ENCODE results near the gene CEP68. TPM values are rescaled to one million over a fixed set of nuclear protein-coding genes. Genes with fewer than 3 reads are reported as not detected.

The CEP68 gene
- total RNA-seq, 2 donors from 2014 or later: 12.5 to 12.7 TPM

DNA sequence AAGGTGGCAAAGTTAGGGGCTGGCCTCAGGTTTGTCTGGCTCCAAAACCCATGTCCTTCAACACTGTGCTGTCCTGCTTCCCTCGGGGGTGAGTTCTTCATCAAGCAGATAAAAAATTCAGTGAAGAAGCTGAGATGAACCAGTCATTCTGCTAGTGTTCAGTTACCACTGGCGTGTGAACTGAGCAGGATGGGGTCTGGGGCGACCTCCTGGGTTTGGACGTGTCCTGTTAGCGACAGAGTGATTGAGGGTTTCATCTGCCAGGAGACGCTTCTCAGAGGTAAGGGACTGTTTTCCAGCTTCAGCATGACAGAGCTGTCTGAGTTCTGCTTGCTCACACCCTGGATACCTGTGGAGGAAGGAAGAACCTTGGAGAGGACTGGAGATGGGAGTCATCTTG lies 14.6 kb downstream of the CEP68 start:
- no peak for DNase-seq (ENCODE audit: low spot score)

DNA sequence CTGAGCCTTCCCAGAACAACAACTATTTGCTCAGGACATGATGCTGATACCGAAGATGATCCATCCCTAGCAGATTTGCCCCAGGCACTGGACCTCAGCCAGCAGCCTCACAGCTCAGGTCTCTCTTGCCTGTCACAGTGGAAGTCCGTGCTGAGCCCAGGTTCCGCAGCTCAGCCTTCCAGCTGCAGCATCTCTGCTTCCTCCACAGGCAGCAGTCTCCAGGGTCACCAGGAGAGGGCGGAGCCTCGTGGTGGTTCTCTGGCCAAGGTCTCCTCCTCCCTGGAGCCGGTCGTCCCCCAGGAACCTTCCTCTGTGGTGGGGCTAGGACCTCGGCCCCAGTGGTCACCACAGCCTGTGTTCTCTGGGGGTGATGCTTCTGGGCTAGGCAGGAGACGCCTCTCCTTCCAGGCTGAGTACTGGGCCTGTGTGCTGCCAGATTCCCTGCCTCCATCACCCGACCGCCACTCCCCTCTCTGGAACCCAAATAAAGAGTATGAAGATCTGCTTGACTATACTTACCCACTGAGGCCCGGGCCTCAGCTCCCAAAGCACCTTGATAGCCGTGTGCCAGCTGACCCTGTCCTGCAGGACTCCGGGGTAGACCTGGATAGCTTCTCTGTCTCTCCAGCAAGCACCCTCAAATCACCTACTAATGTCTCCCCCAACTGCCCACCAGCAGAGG lies 15.4 kb downstream of the CEP68 start:
- no peak for DNase-seq (ENCODE audit: low spot score)
- TF ChIP-seq, protein P1, sequence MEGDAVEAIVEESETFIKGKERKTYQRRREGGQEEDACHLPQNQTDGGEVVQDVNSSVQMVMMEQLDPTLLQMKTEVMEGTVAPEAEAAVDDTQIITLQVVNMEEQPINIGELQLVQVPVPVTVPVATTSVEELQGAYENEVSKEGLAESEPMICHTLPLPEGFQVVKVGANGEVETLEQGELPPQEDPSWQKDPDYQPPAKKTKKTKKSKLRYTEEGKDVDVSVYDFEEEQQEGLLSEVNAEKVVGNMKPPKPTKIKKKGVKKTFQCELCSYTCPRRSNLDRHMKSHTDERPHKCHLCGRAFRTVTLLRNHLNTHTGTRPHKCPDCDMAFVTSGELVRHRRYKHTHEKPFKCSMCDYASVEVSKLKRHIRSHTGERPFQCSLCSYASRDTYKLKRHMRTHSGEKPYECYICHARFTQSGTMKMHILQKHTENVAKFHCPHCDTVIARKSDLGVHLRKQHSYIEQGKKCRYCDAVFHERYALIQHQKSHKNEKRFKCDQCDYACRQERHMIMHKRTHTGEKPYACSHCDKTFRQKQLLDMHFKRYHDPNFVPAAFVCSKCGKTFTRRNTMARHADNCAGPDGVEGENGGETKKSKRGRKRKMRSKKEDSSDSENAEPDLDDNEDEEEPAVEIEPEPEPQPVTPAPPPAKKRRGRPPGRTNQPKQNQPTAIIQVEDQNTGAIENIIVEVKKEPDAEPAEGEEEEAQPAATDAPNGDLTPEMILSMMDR (IDR thresholded peaks at IDR 0.05): peak in 1 of 2 donors; percentile 40
- Histone ChIP-seq H3K4me1 (peaks cover 0 to 64% of the 10 kb centered on the region in 2 donors), H3K36me3 (peaks cover 17% of the 10 kb centered on the region), H3K27ac (no peak overlapping the region), H3K9me3 (no peaks in the 10 kb centered on the region), H3K27me3 (no peaks in the 10 kb centered on the region), H3K4me3 (no peak overlapping the region)

More for the DNA sequence above, 14.6 kb downstream of the CEP68 start:
- Histone ChIP-seq H3K27me3 (no peaks in the 10 kb centered on the region), H3K36me3 (peaks cover 17% of the 10 kb centered on the region), H3K4me1 (peaks cover 0 to 58% of the 10 kb centered on the region in 2 donors), H3K4me3 (no peak overlapping the region), H3K27ac (peak overlapping the region; percentile 13 to 23), H3K9me3 (no peaks in the 10 kb centered on the region)
- TF ChIP-seq, protein P1 (IDR thresholded peaks at IDR 0.05): no peak

DNA sequence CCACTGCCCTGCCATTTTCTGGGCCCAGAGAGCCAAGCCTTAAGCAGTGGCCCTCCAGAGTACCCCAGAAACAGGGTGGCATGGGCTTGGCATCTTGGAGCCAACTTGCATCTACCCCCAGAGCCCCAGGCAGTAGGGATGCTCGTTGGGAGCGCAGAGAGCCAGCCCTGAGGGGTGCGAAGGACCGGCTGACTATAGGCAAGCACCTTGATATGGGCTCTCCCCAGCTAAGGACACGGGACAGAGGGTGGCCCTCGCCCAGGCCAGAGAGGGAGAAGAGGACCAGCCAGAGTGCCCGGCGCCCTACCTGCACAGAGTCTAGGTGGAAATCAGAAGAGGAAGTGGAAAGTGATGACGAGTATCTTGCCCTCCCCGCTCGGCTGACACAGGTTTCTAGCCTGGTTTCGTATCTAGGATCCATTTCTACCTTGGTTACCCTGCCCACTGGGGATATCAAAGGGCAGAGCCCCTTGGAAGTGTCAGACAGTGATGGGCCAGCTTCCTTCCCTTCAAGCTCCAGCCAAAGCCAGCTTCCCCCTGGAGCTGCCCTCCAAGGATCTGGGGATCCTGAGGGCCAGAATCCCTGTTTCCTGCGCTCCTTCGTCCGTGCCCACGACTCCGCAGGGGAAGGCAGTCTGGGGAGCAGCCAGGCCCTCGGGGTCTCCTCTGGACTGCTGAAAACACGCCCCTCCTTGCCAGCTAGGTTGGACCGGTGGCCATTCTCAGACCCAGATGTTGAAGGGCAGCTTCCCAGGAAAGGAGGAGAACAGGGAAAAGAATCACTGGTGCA lies 16.2 kb downstream of the CEP68 start:
- Histone ChIP-seq H3K27ac (no peak overlapping the region), H3K36me3 (peaks cover 17% of the 10 kb centered on the region), H3K4me1 (peaks cover 0 to 66% of the 10 kb centered on the region in 2 donors)

DNA sequence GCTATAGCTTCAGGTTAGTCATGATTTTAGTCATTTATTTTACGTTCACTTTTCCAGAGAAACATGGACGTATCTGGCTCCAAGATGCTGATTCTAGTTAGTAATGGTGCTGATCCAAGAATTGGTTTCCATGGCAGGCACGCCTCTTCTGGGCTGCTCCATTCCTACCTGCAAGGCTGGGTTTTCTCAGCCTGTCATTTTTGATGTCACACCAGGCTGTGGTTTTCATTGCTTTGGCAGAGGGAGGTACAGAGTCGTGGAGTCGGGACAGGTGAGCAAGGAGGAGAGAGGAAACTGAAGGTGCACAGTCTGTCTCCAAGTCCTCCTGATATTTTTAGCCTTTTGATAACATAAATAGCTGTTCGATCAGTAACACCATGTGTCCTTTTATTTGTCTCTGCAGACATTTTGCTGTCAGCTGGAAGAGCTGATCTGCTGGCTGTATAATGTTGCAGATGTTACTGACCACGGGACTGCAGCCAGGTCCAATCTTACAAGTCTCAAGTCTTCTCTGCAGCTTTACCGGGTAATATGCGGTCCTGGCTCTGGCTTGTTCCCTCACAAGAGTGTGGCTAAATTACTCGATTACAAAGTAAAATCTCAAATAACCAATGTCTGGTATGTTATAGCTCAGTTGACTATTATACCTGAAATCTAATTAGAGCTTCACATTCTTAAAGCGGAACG lies 17.8 kb downstream of the CEP68 start:
- peaks cover 30% of the 10 kb centered on the region for H3K36me3 ChIP-seq
- no peaks in the 10 kb centered on the region for H3K9me3 ChIP-seq
- H3K4me1 ChIP-seq: peaks cover 0 to 51% of the 10 kb centered on the region in 2 donors
- H3K27me3 ChIP-seq: no peaks in the 10 kb centered on the region
- TF ChIP-seq, protein P1 (IDR thresholded peaks at IDR 0.05): no peak
- no peak overlapping the region for H3K27ac ChIP-seq
- H3K4me3 ChIP-seq: no peak overlapping the region
- DNase-seq (ENCODE audit: low spot score): no peak

More for the DNA sequence above, 16.2 kb downstream of the CEP68 start:
- Histone ChIP-seq H3K9me3 (no peaks in the 10 kb centered on the region), H3K27me3 (no peaks in the 10 kb centered on the region), H3K4me3 (no peak overlapping the region)
- no peak for DNase-seq (ENCODE audit: low spot score)
- TF ChIP-seq, protein P1 (IDR thresholded peaks at IDR 0.05): no peak

DNA sequence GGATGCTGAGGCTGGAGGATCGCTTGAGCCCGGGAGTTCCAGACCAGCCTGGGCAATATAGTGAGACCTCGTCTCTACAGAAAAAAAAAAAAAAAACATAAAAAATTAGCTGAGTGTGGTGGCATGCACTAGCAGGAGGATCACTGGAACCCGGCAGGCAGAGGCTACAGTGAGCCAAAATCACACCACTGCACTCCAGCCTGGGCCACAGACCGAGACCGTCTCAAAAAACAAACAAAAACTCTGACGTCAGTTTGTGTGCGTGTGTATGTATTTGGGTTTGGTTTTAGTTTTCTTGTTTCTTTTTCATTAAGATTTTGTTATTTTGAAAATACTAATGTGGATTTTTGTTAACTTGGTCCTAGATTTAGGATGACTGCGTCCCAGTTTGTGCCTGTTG lies 19.0 kb downstream of the CEP68 start:
- no peak for DNase-seq (ENCODE audit: low spot score)
- Histone ChIP-seq H3K27ac (peak overlapping the region; percentile 29 to 30), H3K36me3 (peaks cover 35% of the 10 kb centered on the region), H3K4me1 (peaks cover 0 to 39% of the 10 kb centered on the region in 2 donors), H3K27me3 (no peaks in the 10 kb centered on the region), H3K4me3 (no peak overlapping the region), H3K9me3 (no peaks in the 10 kb centered on the region)
- TF ChIP-seq, protein P1 (IDR thresholded peaks at IDR 0.05): no peak
